H1 (cell line): ENCODE results near the gene POLR1H.

ENCODE experiments used
- BACH1 ChIP-seq: IDR thresholded peaks from 2 replicates; pipeline ENCODE4 v1.6.1; 2012; ENCODE audit warnings: low read length, improper control_type of control experiment
- CREB1 ChIP-seq: IDR thresholded peaks from 2 replicates; pipeline ENCODE4 v1.6.1; 2012; ENCODE audit warnings: inconsistent platforms
- CTCF ChIP-seq, 3 experiments: IDR thresholded peaks; 1 replicate in 2 of 3; 2 replicates in 1 of 3; pipeline versions ENCODE4 v1.5.1 to v1.6.1; 2011; ENCODE audit warnings: low read length in 3 of 3, mild to moderate bottlenecking in 3 of 3, inconsistent platforms in 2 of 3, low read depth in 1 of 3, moderate library complexity in 1 of 3; ENCODE audit not compliant: insufficient read depth in 1 of 3; ENCODE audit errors: control extremely low read depth in 1 of 3
- EP300 ChIP-seq, 2 experiments: IDR thresholded peaks; 1 replicate in 1 of 2; 2 replicates in 1 of 2; pipeline ENCODE4 v1.6.1; 2011 to 2012; ENCODE audit warnings: low read depth in 2 of 2, low read length in 2 of 2, mild to moderate bottlenecking in 2 of 2, borderline replicate concordance in 1 of 2, inconsistent platforms in 1 of 2, moderate library complexity in 1 of 2
- EZH2 ChIP-seq: fragments of 200-600 bp; sonication (generic); IDR thresholded peaks from 2 replicates; pipeline ENCODE4 v1.7.1; 2012; ENCODE audit warnings: low read depth, mild to moderate bottlenecking, moderate library complexity, low read length, inconsistent platforms; ENCODE audit not compliant: severe bottlenecking
- HDAC6 ChIP-seq: IDR thresholded peaks from one replicate; pipeline ENCODE4 v1.7.1; 2012; ENCODE audit warnings: low read depth, mild to moderate bottlenecking, inconsistent platforms, low read length, moderate library complexity
- POLR2AphosphoS5 ChIP-seq: IDR thresholded peaks from 2 replicates; pipeline ENCODE4 v1.6.1; 2011; ENCODE audit warnings: low read depth, low read length
- SIN3A ChIP-seq, 2 experiments: IDR thresholded peaks in 1 of 2; conservative IDR thresholded peaks in 1 of 2; 2 replicates each; pipeline ENCODE4 v1.6.1; 2011 to 2012; ENCODE audit warnings: low read length in 2 of 2, improper control_type of control experiment in 1 of 2, low read depth in 1 of 2, mild to moderate bottlenecking in 1 of 2
- SUZ12 ChIP-seq: fragments of 200-600 bp; sonication (generic); IDR thresholded peaks from 2 replicates; pipeline ENCODE4 v1.6.1; 2012; ENCODE audit warnings: mild to moderate bottlenecking, inconsistent platforms, low read length, moderate library complexity, mixed read lengths
- TBP ChIP-seq: IDR thresholded peaks from 2 replicates; pipeline ENCODE4 v1.6.1; 2011; ENCODE audit warnings: low read depth, low read length, improper control_type of control experiment
- TF ChIP-seq, protein P1 (sequence below): IDR thresholded peaks from 2 replicates; pipeline ENCODE4 v1.6.1; 2012; ENCODE audit warnings: inconsistent platforms

- TF ChIP-seq CTCF (IDR thresholded peaks at IDR 0.05; ENCODE audit: control extremely low read depth in 1 of 3, insufficient read depth in 1 of 3, low read depth in 1 of 3, low read length in 3 of 3): no peak
- TF ChIP-seq TBP: no peak
- no peak for TF ChIP-seq EP300 (IDR thresholded peaks at IDR 0.05; ENCODE audit: borderline replicate concordance in 1 of 2, low read depth in 2 of 2, low read length in 2 of 2)
- no peak for TF ChIP-seq BACH1
- no peak for TF ChIP-seq EZH2
- no peak for TF ChIP-seq SIN3A (conservative IDR thresholded peaks at IDR 0.05 in 1 of 2, IDR thresholded peaks at IDR 0.05 in 1 of 2; ENCODE audit: low read depth in 1 of 2, low read length in 2 of 2)
- TF ChIP-seq, protein P1, sequence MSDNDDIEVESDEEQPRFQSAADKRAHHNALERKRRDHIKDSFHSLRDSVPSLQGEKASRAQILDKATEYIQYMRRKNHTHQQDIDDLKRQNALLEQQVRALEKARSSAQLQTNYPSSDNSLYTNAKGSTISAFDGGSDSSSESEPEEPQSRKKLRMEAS: no peak
- TF ChIP-seq HDAC6: no peak
- TF ChIP-seq SUZ12: no peak
- TF ChIP-seq CREB1: no peak
- no peak for TF ChIP-seq POLR2AphosphoS5
Observed at GRCh38 chr6:30103872-30104179, 42.8 kb downstream of the POLR1H start.
